Mesendoderm (in vitro differentiated cells): ENCODE measurements around the gene GNG14.

ENCODE experiments used
- DNase-seq: peaks from one replicate; pipeline ENCODE4 v3.0.0; 2013
- H2AK5ac ChIP-seq: 2 replicates; pipeline ENCODE4 v1.6.1; 2013; ENCODE audit warnings: low read length, inconsistent platforms
- H2BK120ac ChIP-seq: 2 replicates; pipeline ENCODE4 v1.6.1; 2013; ENCODE audit warnings: low read depth, mild to moderate bottlenecking, low read length, moderate library complexity, mixed read lengths
- H2BK15ac ChIP-seq: replicated peaks from 2 replicates; pipeline ENCODE4 v1.6.1; 2013; ENCODE audit warnings: low read depth, mild to moderate bottlenecking, moderate library complexity
- H2BK5ac ChIP-seq: 2 replicates; pipeline ENCODE4 v1.6.1; 2013; ENCODE audit warnings: low read length, inconsistent platforms
- H3K18ac ChIP-seq: 2 replicates; pipeline ENCODE4 v1.6.1; 2013; ENCODE audit warnings: mild to moderate bottlenecking, low read length, mixed read lengths
- H3K23ac ChIP-seq: one replicate; pipeline ENCODE4 v1.6.1; 2013; ENCODE audit warnings: low read length
- H3K27ac ChIP-seq: 2 replicates; pipeline ENCODE4 v1.5.1; 2013; ENCODE audit warnings: low read depth, mild to moderate bottlenecking, inconsistent platforms, low read length, moderate library complexity
- H3K27me3 ChIP-seq: 2 replicates; pipeline ENCODE4 v1.6.1; 2013; ENCODE audit warnings: low read length, control low read depth, mild to moderate bottlenecking, inconsistent platforms; ENCODE audit not compliant: insufficient read depth, poor library complexity
- H3K36me3 ChIP-seq: 2 replicates; pipeline ENCODE4 v1.6.1; 2013; ENCODE audit warnings: low read length, inconsistent platforms; ENCODE audit not compliant: control insufficient read depth, insufficient read depth
- H3K4ac ChIP-seq: one replicate; pipeline ENCODE4 v1.6.1; 2013; ENCODE audit warnings: low read depth, mild to moderate bottlenecking, low read length, moderate library complexity
- H3K4me1 ChIP-seq: 2 replicates; pipeline ENCODE4 v1.6.1; 2013; ENCODE audit warnings: low read depth, low read length, inconsistent platforms; ENCODE audit not compliant: control insufficient read depth
- H3K4me2 ChIP-seq: 2 replicates; pipeline ENCODE4 v1.6.1; 2013; ENCODE audit warnings: low read length
- H3K4me3 ChIP-seq: 2 replicates; pipeline ENCODE4 v1.5.1; 2013; ENCODE audit warnings: mild to moderate bottlenecking, low read length
- H3K56ac ChIP-seq: one replicate; pipeline ENCODE4 v1.6.1; 2013; ENCODE audit warnings: low read length
- H3K79me1 ChIP-seq: 2 replicates; pipeline ENCODE4 v1.6.1; 2013; ENCODE audit warnings: low read length, inconsistent platforms
- H3K79me2 ChIP-seq: 2 replicates; pipeline ENCODE4 v1.6.1; 2013; ENCODE audit warnings: mild to moderate bottlenecking, low read length; ENCODE audit not compliant: control insufficient read depth, insufficient read depth
- H3K9ac ChIP-seq: 2 replicates; pipeline ENCODE4 v1.6.1; 2013; ENCODE audit warnings: low read length, inconsistent platforms
- H4K5ac ChIP-seq: one replicate; pipeline ENCODE4 v1.6.1; 2013; ENCODE audit warnings: low read length
- H4K8ac ChIP-seq: one replicate; pipeline ENCODE4 v1.6.1; 2013; ENCODE audit warnings: low read depth, mild to moderate bottlenecking, control low read depth, low read length, moderate library complexity
- WGBS: extraction: QIAGEN DNeasy Blood & Tissue Kit; methylation state at CpG from one replicate; pipeline ENCODE4 v1.1.7; 2013; ENCODE audit warnings: low lambda C conversion rate, missing lambda C conversion rate; ENCODE audit not compliant: insufficient coverage; ENCODE audit errors: extremely low coverage; 5-methylcytosine and 5-hydroxymethylcytosine counted together

The GNG14 gene

DNA sequence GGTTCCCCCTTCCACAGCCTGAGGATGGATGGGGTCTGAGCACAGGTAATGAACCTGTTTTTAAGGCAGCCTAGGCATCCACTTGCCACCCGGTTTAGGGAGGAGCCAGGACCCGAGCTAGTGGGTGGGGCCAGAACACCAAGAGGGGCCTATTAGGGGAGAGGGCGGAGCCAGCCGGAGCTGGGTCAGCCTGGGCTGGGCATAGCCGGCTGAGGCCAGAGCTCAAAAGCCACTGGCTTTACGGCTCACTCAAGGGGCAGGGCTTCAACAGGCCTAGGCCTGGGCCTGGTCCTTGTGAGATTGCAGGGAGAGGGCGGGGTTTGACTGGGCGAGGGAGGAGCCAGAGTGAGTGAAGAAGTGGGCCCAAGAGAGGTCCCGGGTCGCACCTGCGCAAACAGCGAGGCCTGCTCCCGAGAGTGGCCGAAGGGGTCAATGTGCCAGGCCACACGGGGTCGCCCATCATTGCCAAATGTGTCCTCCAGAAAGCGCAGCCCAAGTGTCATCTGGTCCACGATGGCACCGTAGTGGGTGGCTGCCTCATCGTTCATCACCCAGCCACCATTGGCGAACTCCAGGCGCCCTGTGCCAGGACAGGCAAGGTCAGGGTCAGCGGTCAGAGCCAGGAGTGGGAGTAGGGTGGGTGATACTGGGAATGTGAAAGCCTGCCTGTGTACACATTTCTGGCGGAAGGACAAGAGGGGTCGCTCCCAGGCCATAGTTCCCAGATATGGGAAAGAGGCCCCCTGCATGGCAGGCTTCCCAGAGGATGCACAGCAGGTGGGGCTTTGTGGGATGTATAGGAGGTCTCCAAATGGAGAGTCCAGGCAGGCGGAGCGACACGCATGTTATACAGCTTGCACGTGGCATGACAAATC is 23.2 kb upstream of the GNG14 start:
- H3K4me3 ChIP-seq, result no peak overlapping the region
- H3K27me3 ChIP-seq, result no peaks in the 10 kb centered on the region
- H2BK120ac ChIP-seq, result no peak overlapping the region
- no peak overlapping the region for H4K5ac ChIP-seq
- H3K4me2 ChIP-seq, result no peak overlapping the region
- peaks cover 5% of the 10 kb centered on the region for H3K36me3 ChIP-seq
- H3K4ac ChIP-seq, result no peak overlapping the region
- no peak overlapping the region for H2AK5ac ChIP-seq
- H3K23ac ChIP-seq, result no peak overlapping the region
- H3K4me1 ChIP-seq, result peaks cover 3% of the 10 kb centered on the region
- WGBS, result no CpG with 5 or more reads among the region's 29 CpGs
- H3K79me2 ChIP-seq, result peaks cover 5% of the 10 kb centered on the region
- peaks cover 11% of the 10 kb centered on the region for H3K79me1 ChIP-seq
- H3K18ac ChIP-seq, result no peak overlapping the region
- no peak overlapping the region for H3K9ac ChIP-seq
- no peak overlapping the region for H3K56ac ChIP-seq
- DNase-seq, result peak; percentile 82
- no peak overlapping the region for H4K8ac ChIP-seq
- H2BK5ac ChIP-seq, result no peak overlapping the region
- H3K27ac ChIP-seq, result no peak overlapping the region
- no peak overlapping the region for H2BK15ac ChIP-seq

GRCh38 chr19:12665281-12665573 is 22.6 kb upstream of the GNG14 start:
- no CpG with 5 or more reads among the region's 10 CpGs for WGBS
- Histone ChIP-seq H3K56ac (no peak overlapping the region), H3K4me3 (no peak overlapping the region), H2BK5ac (no peak overlapping the region), H2AK5ac (no peak overlapping the region), H4K5ac (no peak overlapping the region), H2BK15ac (no peak overlapping the region), H3K4me2 (no peak overlapping the region), H3K27ac (no peak overlapping the region), H2BK120ac (no peak overlapping the region), H3K18ac (no peak overlapping the region), H3K79me2 (peaks cover 5% of the 10 kb centered on the region), H4K8ac (no peak overlapping the region), H3K4ac (no peak overlapping the region), H3K4me1 (peaks cover 3% of the 10 kb centered on the region), H3K9ac (no peak overlapping the region), H3K23ac (no peak overlapping the region), H3K27me3 (no peaks in the 10 kb centered on the region), H3K79me1 (peaks cover 13% of the 10 kb centered on the region), H3K36me3 (peaks cover 5% of the 10 kb centered on the region)
- no peak for DNase-seq

DNA sequence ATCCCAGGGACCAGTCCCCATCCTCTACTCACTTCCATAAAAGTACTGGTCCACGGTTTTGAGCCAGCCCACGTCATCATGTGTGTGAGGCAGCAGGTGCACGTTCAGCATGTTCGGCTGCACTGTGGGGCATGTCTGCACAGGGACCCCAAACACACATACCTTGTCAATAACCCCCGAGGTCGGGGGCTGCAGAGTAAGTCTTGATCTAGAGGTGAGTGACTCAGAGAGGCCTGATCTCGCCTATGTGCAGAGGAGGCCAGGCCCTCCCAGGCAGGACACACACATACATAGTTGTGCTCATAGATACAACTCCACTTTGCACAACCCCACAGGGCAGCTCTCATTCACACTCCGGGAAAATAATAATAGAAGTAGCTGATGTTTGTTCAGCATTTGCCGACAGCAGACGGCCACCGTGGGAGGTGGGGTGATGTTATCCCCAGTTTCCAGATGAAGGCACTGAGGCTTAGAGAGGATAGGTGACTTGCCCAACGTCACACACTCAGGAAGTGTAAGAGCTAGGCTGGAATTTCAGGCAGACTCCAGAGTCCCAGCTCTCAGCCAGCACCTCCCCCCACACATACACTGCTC is 22.0 kb upstream of the GNG14 start:
- peaks cover 8% of the 10 kb centered on the region for H3K79me2 ChIP-seq
- peak overlapping the region; percentile 88 for H2AK5ac ChIP-seq
- peak; percentile 25 for DNase-seq
- no peak overlapping the region for H4K5ac ChIP-seq
- H2BK15ac ChIP-seq, result no peak overlapping the region
- peaks cover 5% of the 10 kb centered on the region for H3K36me3 ChIP-seq
- no CpG with 5 or more reads among the region's 12 CpGs for WGBS
- H2BK120ac ChIP-seq, result no peak overlapping the region
- no peaks in the 10 kb centered on the region for H3K27me3 ChIP-seq
- peak overlapping the region; percentile 100 for H3K4me2 ChIP-seq
- no peak overlapping the region for H3K4ac ChIP-seq
- peak overlapping the region; percentile 98 for H3K56ac ChIP-seq
- no peak overlapping the region for H3K18ac ChIP-seq
- no peak overlapping the region for H4K8ac ChIP-seq
- peak overlapping the region; percentile 61 for H3K4me3 ChIP-seq
- peaks cover 3% of the 10 kb centered on the region for H3K4me1 ChIP-seq
- H3K9ac ChIP-seq, result peak overlapping the region; percentile 97
- peaks cover 17% of the 10 kb centered on the region for H3K79me1 ChIP-seq
- H3K23ac ChIP-seq, result peak overlapping the region; percentile 80
- no peak overlapping the region for H3K27ac ChIP-seq
- H2BK5ac ChIP-seq, result no peak overlapping the region

GRCh38 chr19:12666265-12667048 is 21.3 kb upstream of the GNG14 start, which contains the start of the genes MAN2B1 and WDR83:
Gene MAN2B1, minus strand, starts transcription at chr19:12666742. Its CDS starts 41 bp downstream, at chr19:12666701.
Gene WDR83, plus strand, starts transcription at chr19:12666807. Its CDS starts 2,984 bp downstream, at chr19:12669791.
- peaks cover 4% of the 10 kb centered on the region for H3K36me3 ChIP-seq
- H3K79me2 ChIP-seq, result peaks cover 8% of the 10 kb centered on the region
- peaks cover 3% of the 10 kb centered on the region for H3K4me1 ChIP-seq
- H3K23ac ChIP-seq, result peak within 1 kb of the TSS; percentile 80
- H3K27ac ChIP-seq, result peak within 1 kb of the TSS; percentile 10
- no peak within 1 kb of the TSS for H2BK15ac ChIP-seq
- H3K4ac ChIP-seq, result no peak within 1 kb of the TSS
- WGBS, result no CpG with 5 or more reads among the region's 46 CpGs
- H4K5ac ChIP-seq, result peak within 1 kb of the TSS; percentile 56
- peak within 1 kb of the TSS; percentile 98 for H3K56ac ChIP-seq
- H3K4me2 ChIP-seq, result peak within 1 kb of the TSS; percentile 100
- peak; percentile 91 for DNase-seq
- H3K18ac ChIP-seq, result peak within 1 kb of the TSS; percentile 33
- H2AK5ac ChIP-seq, result peak within 1 kb of the TSS; percentile 88
- H3K9ac ChIP-seq, result peak within 1 kb of the TSS; percentile 97
- H3K79me1 ChIP-seq, result peaks cover 18% of the 10 kb centered on the region
- H2BK120ac ChIP-seq, result no peak within 1 kb of the TSS
- H3K4me3 ChIP-seq, result peak within 1 kb of the TSS; percentile 79
- no peak within 1 kb of the TSS for H2BK5ac ChIP-seq
- H4K8ac ChIP-seq, result no peak within 1 kb of the TSS
- H3K27me3 ChIP-seq, result no peaks in the 10 kb centered on the region

- H2BK5ac ChIP-seq, result no peak overlapping the region
- H3K18ac ChIP-seq, result no peak overlapping the region
- H2AK5ac ChIP-seq, result no peak overlapping the region
- no peak overlapping the region for H4K8ac ChIP-seq
- H4K5ac ChIP-seq, result no peak overlapping the region
- no peak overlapping the region for H3K23ac ChIP-seq
- no peak overlapping the region for H3K27ac ChIP-seq
- H3K4me2 ChIP-seq, result no peak overlapping the region
- H3K9ac ChIP-seq, result no peak overlapping the region
- peaks cover 3% of the 10 kb centered on the region for H3K36me3 ChIP-seq
- H3K4ac ChIP-seq, result no peak overlapping the region
- no peak for DNase-seq
- H3K4me3 ChIP-seq, result no peak overlapping the region
- peaks cover 8% of the 10 kb centered on the region for H3K79me2 ChIP-seq
- H3K27me3 ChIP-seq, result no peaks in the 10 kb centered on the region
- H3K79me1 ChIP-seq, result peaks cover 18% of the 10 kb centered on the region
- H2BK15ac ChIP-seq, result no peak overlapping the region
- no peak overlapping the region for H2BK120ac ChIP-seq
- H3K56ac ChIP-seq, result no peak overlapping the region
- H3K4me1 ChIP-seq, result peaks cover 3% of the 10 kb centered on the region
- WGBS, result no CpG with 5 or more reads among the region's 4 CpGs
These were observed 20.0 kb upstream of the GNG14 start for GRCh38 chr19:12667731-12668302.
